PFSK-1 (cell line): ENCODE measurements around the gene CHSY3.

Experiments
- FOXP2 ChIP-seq: optimal IDR thresholded peaks from 2 replicates; pipeline ENCODE3; 2011; ENCODE audit warnings: borderline replicate concordance, control low read depth, inconsistent platforms; ENCODE audit not compliant: insufficient read depth; ENCODE audit errors: extremely low read length, extremely low read depth
- POLR2AphosphoS5 ChIP-seq: IDR thresholded peaks from 2 replicates; pipeline ENCODE4 v1.6.1; 2012; ENCODE audit warnings: low read depth, mild to moderate bottlenecking, control low read depth, low read length, moderate library complexity
- REST ChIP-seq, 2 experiments: IDR thresholded peaks; 2 replicates each; pipeline versions ENCODE4 v1.6.1 to v1.8.0; 2011 to 2012; ENCODE audit warnings: low read depth in 2 of 2, low read length in 2 of 2, control low read depth in 1 of 2, inconsistent platforms in 1 of 2, mild to moderate bottlenecking in 1 of 2, moderate library complexity in 1 of 2; ENCODE audit not compliant: insufficient read depth in 1 of 2
- SIN3A ChIP-seq: IDR thresholded peaks from 2 replicates; pipeline ENCODE4 v1.6.1; 2012; ENCODE audit warnings: mild to moderate bottlenecking, low read length, moderate library complexity, borderline replicate concordance; ENCODE audit not compliant: insufficient read depth
- TAF1 ChIP-seq: IDR thresholded peaks from 2 replicates; pipeline ENCODE4 v1.6.1; 2012; ENCODE audit warnings: low read length, control low read depth, borderline replicate concordance; ENCODE audit not compliant: insufficient read depth

The CHSY3 gene

GRCh38 chr5:130068988-130069387 is 164.7 kb downstream of the CHSY3 start:
- no peak for TF ChIP-seq FOXP2
- no peak for TF ChIP-seq REST (IDR thresholded peaks at IDR 0.05; ENCODE audit: insufficient read depth in 1 of 2, low read depth in 2 of 2, low read length in 2 of 2)
- no peak for TF ChIP-seq POLR2AphosphoS5
- no peak for TF ChIP-seq TAF1
- no peak for TF ChIP-seq SIN3A

DNA sequence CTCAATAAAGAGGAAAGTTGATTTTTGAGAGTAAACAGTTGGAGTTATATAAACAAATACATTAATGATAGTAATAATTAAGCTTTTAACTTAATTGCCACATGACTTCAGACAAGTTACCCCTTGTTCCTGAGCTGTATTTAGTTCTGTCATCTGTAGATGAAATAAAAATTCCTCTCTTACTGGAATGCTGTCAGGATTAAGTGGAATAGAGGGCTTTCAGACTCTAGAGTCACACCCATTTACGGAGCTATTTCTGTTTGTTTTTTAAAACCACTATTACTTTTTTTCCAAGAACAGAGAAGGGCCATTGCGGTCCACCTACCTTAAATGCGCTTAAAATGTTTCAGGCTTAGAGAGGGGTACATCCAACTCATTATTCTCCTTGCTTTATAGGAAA is 170.6 kb downstream of the CHSY3 start:
- no peak for TF ChIP-seq SIN3A
- TF ChIP-seq REST (IDR thresholded peaks at IDR 0.05; ENCODE audit: insufficient read depth in 1 of 2, low read depth in 2 of 2, low read length in 2 of 2), result no peak
- TF ChIP-seq POLR2AphosphoS5, result no peak
- TF ChIP-seq FOXP2, result no peak
- TF ChIP-seq TAF1, result no peak

DNA sequence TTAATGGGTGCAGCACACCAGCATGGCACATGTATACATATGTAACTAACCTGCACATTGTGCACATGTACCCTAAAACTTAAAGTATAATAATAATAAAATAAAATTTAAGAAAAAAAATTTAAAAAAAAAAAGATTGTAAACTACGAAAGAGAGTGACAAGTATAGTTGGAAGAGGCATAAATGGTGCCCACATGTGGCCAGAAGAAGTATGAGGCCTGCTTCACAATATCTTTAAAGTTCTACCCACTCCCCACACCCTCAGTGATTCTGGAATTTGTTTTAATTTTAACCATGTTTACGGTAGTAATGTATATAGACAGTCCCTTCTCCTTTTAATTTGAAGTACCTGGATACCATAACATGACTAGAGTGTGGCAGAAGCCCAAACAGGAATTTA is 172.7 kb downstream of the CHSY3 start:
- TF ChIP-seq POLR2AphosphoS5 (no peak), SIN3A (no peak), FOXP2 (no peak), REST (IDR thresholded peaks at IDR 0.05; ENCODE audit: insufficient read depth in 1 of 2, low read depth in 2 of 2, low read length in 2 of 2) (no peak), TAF1 (no peak)

DNA sequence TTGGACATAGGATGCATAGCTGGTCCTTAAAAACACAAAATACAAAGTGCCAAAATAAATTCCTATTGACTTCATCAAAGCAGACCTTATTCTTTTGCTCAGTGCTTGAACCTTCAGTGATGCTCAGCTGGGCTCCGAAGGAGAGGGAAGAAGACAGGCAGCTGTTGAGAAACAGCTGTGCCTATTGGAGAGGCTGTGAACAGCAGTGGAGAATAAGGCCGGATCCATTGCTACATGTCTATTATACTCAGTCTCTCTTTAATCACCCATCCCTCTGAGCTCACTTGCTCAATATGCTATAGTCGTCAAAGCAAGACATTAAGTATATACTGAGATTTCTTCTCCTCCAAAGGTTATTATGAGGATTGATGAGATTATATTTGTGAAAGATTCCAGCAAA is 174.4 kb downstream of the CHSY3 start:
- TF ChIP-seq TAF1 (no peak), SIN3A (no peak), REST (IDR thresholded peaks at IDR 0.05; ENCODE audit: insufficient read depth in 1 of 2, low read depth in 2 of 2, low read length in 2 of 2) (no peak), FOXP2 (no peak), POLR2AphosphoS5 (no peak)

- TF ChIP-seq POLR2AphosphoS5 (no peak), TAF1 (no peak), REST (IDR thresholded peaks at IDR 0.05; ENCODE audit: insufficient read depth in 1 of 2, low read depth in 2 of 2, low read length in 2 of 2) (no peak), FOXP2 (no peak), SIN3A (no peak)
Measured at GRCh38 chr5:130090569-130091270, 186.5 kb downstream of the CHSY3 start.
